SIG-M5 (cell line): ENCODE data around the gene B3GNT2.
"Not testable (repeated sequence)": the region's sequence is repeated elsewhere in the genome, so short reads cannot be mapped to it uniquely, and the experiment has no call there.

Experiments used
- DNase-seq: peaks from one replicate; lab custom pipeline; 2025; lab: John Stamatoyannopoulos, UW

B3GNT2 gene, protein sequence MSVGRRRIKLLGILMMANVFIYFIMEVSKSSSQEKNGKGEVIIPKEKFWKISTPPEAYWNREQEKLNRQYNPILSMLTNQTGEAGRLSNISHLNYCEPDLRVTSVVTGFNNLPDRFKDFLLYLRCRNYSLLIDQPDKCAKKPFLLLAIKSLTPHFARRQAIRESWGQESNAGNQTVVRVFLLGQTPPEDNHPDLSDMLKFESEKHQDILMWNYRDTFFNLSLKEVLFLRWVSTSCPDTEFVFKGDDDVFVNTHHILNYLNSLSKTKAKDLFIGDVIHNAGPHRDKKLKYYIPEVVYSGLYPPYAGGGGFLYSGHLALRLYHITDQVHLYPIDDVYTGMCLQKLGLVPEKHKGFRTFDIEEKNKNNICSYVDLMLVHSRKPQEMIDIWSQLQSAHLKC

DNA sequence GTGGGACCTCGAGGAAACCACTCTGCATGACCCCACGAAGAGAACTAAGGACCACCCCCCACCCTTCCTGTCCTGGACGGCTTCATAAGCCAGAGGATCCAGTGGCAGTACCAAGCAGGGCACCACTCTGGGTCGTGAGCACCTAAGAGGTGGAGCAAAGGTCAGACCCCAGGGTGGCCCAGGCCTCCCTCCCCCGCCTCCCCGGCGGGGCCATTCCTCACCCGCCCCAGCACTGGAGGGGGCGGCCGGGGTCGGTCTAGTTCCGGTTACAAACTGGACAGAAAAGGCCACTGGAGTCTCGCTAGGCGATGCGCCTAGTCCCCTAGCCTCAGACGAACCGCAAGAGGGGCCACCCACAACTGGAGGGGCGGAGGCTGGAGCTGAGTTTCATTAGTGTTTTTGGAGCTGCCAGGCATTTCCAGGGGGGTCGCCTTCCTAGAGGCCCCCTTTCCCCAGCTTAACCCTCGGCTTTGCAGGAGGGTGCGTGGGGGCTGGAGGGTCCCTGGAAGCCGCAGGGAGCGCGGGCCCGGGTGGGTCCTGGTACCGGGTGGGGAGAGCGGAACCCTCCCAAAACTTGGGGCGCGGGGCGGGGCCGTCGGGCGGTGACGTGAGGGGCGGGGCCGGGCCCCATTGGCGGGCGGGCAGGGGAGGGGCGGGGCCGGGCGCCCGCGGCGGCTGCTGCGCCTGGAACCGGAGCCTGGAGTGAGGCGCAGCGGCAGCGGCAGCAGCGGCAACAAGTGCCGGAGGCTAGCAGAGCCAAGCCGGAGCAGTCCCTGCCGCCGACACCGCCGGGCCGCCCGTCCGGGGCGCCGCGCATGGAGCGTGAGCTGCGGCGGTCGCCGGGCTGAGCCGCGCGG, at the start of gene B3GNT2:
B3GNT2 (plus strand) TSS at position 695 of the 857 bp plus-strand sequence. CDS start 26,106 bp downstream, outside the sequence.
- no peak for DNase-seq

DNA sequence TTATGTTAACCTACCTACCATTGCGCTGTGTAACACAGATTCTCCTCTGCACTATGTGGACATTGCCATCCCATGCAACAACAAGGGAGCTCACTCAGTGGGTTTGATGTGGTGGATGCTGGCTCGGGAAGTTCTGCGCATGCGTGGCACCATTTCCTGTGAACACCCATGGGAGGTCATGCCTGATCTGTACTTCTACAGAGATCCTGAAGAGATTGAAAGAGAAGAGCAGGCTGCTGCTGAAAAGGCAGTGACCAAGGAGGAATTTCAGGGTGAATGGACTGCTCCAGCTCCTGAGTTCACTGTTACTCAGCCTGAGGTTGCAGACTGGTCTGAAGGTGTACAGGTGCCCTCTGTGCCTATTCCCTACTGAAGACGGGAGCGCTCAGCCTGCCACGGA, 49.1 kb upstream of the B3GNT2 start:
- DNase-seq, result not testable (repeated sequence)

DNA sequence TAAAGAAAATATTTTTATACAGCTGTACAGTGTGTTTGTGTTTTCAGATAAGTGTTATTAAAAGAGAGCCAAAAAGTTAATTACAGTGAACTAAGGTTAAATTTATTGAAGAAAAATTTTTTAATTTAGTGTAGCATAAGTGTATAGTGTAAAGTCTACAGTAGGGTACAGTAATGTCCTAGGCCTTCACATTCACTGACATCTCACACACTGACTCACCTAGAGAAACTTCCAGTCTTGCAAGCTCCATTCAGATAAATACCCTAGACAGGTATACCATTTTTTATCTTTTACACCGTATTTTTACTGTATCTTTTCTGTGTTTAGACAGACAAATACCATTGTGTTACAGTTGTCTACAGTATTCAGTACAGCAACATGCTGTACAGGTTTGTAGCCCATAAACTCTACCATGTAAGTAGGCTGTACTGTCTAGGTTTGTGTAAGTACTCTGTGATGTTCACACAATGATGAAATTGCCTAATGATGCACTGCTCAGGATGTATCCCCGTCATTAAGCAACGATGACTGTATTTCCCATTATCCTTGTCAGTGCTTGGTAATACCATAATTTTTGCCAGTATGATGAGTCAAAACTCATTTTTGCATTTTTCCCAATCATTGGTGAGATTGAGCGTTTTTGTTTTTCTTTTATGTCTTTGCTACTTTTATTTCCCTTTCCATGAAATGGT, 48.2 kb upstream of the B3GNT2 start:
- DNase-seq, result no peak

DNA sequence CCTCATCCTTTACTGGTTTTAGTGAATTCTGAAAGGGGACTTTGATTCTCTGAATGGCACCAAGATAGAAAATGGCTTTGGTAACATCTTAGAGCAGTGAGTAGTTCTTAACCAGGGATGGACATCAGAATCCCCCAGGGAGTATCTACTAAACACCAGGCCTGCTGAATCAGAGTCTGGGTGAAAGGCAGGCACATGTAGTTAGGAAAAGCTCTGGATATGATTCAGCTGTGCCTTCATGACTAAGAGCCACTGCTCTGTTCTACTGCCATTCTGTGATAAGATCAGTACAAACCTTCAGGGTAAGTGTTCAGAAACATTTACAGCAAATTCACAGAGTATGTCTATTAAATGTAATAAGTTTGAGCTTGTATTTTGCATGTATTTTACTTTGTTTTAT, 46.2 kb upstream of the B3GNT2 start:
- DNase-seq, result no peak

DNA sequence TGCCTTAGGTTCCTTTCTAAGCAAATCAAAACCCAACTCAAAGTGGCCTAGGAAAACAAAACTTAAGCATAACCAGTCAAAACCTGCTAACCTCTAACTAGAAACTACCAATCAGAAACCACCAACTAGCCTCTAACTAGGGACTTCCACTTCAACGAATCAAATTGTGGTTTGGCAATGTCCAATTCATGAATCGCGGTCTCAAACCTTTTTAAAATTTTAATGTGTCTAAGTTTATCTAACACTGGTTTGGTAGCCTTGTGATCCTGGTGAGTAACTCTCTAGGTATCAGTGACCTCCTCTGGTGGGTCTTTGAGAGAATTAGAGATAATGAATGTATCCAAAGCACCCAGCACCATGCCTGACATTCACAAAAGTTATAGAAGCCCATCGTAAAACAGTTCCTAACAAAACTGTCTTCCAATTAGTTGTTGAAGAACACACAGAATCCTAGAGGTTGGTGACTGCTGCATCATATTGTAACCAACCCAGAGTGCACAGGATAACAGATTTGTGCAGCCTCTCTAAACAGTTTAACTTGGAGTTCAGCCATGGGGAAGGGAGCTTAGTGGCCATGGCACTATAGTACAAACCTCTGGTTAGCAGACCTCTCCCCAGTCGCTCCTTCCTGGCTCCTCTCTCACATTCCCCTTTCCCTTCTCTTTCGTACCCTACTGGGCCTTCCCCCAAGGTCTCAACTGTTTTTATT, 45.2 kb upstream of the B3GNT2 start:
- no peak for DNase-seq

DNA sequence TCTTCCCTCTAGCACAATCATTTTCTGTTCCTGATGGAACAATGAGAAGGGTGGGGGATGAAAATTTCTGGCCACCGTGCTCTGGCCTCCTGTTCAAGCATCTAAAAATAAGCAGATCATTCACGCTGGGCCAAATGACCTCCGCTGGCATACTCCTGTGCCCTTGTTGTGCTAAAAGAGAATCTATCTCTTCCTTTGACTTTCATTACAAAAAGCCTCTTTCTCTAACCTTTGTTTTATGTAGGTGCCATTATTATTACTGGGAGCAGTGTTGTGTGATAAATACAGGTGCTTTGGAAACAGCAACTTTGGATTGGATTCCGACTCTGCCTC, 44.6 kb upstream of the B3GNT2 start:
- DNase-seq, result no peak

DNA sequence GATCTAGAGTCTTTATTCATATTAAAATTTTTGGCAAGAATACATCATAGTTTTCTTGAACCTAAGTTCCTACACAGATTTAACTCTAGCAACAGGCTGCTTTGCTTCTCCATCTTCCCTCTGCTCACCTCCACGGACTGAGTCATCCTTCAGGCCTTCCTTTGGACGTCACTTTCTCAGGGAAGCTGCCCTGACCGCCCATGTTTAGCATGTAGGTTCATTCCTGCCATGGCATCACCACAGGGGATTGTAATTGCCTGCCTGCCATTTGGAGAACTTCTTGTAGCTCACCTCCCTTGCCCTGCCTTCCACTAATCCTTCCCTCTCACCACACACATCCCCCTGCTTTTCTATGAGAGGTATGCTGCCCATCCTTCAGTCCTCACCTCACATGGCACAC, 43.9 kb upstream of the B3GNT2 start:
- no peak for DNase-seq

DNA sequence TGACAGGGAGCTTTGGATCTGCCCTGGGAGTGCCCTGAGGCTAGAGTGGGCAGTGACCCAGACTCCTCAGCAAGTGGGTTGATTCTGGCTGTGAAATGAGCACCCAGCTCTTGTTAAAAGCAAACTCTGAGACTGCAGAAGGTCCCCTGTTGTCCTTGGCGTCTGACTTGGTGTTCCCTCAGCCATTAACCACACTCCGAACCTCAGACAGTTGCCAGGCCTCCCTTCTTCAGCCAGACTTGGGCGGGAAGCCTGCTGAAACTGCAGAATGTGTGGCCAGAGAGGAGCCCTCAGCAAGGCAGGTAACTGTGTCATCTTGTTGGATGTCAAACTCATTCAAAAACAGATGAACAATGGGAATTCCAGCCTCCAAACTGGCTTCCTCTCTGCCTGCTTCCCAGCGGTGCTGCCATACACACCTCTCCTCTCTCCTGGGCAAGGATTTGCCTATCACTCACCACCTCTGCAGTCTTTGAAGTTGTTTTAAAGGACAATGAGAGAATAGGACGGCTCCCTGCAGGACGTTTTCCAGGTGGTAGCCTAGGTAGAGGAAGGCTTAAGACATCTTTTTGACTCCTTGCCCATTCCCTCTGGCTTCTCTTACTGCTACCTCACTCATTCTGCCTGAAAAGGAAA, 38.9 kb upstream of the B3GNT2 start:
- DNase-seq, result no peak

DNA sequence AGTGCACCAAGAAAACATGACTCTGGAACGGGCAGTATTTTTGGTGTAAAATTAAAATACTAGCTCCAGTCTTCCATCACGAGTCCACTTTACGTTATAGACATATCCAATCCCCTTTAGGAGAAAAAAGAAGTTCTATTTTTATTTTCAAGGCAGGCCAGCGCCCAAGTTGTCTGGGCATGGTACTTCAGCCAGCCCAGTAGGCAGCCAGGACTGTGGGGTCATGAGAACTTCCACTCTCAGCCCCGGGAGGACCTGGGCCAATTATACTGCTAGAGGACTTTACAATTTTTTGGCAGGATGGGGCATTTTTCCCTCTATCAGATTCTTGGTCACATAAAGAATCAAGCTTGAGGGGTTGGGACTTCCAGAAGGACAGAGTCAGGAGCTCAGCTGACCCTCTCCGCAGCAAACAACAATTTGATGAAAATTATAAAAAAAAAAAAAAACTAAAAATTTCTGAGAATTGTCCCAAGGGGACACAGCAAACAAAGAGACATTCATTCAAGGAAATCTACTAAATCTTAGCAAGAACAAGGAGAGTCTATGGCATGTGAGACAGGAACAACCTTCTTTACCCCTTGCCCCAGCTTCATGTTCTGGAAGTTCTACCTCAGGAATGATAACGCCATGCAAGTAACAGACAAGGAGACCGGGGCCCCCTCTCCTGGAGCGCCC, 37.3 kb upstream of the B3GNT2 start:
- DNase-seq, result no peak

DNA sequence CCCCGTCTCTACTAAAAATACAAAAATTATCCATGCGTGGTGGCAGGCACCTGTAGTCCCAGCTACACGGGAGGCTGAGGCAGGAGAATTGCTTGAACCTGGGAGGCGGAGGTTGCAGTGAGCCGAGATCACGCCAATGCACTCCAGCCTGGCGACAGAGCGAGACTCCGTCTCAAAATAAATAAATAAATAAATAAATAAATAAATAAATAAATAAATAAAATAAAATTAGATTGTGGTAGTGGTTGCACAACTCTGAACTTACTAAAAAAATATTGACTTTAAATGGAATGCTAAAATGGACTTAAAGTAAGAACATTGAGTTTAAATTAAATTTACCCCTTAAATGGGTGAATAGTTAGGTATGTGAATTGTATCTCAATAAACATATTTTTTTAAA, 35.2 kb upstream of the B3GNT2 start:
- DNase-seq, result not testable (repeated sequence)

DNA sequence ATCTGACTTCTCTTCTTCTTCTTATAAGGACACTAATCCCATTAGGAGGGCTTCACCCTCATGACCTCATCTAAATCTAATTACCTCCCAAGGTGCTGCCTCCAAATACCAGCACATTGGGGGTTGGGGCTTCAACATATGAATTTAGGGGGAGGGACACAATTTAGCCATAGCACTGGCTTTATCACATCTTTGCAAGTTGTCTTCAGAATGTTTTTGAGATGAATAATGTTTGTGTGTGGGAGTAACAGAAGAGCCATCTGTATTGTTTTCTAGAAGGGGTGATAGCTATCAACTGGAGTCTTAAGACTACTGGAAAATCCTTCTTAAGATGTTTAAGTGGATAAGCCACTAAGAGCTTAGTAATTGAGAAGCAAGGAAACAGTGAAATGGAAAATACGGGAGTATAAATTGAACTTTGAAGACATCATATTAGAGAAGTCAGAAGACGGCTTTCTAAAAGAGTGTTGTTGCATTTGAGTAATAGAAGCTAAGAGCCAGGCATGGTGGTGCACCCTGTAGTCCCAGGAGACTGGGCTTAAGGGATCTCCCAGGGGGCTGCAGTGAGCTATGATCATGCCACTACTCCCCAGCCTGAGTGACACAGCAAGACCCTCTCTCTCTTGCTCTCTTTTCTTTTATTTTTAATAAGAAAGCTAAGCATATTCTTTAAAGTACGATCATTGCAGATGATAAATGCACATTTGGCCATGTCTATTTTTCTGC, 32.6 kb upstream of the B3GNT2 start:
- DNase-seq, result no peak

DNA sequence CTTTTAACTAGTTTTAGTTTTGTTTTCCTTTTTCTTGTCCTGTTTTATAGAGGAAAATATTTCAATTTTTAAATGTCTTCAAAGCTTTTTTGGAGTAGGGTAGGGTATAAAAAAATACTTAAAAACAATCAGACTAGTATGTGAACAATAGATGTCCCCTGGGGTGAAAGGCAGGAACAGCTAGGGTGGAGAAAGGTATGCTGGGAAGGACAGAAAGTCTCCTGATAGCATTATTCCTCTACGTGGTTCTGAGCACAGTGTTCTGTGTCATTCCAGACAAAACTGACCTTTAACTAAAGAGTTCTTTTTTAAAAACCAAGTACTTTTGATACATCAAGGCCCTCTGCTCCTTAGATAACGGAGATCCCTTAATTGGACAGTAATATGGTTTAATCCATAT, 32.1 kb upstream of the B3GNT2 start:
- no peak for DNase-seq

DNA sequence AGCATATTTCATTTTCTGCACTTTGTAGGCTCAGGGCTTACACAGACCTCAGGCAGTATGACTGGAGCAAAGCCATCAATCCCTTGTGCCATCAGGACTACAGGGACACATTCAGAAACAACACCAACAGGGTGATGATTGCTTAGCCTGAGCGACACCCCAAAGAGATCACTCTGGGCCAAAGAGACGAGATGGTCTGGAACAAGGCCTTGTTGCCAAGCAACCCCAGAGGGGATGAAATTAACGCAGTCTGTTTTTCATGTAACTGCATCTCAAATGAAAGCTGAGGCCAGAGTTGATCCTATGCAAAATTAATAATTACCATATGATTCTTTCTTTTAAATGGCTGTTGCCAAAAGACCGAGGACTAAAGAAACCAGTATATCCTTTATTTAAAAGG, 20.2 kb upstream of the B3GNT2 start:
- no peak for DNase-seq

DNA sequence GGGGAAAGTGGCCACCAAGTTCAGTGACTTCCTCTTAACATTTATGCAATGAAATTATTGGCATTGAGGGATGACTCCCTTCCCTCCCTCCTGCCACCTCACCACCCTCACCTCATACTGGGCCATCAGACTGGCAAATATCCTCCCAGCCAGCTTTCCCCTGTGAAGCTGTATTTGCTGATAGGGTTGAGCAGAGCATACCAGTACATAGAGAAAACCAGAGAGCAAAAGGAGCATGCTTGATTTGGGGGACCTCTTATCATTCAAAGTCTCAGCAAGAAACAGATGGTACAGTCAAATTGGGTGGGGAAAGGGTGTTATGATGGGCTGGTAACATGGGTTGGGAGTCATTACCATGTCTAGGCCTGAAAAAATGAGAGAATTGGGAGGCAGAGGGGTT, 19.1 kb upstream of the B3GNT2 start:
- no peak for DNase-seq

DNA sequence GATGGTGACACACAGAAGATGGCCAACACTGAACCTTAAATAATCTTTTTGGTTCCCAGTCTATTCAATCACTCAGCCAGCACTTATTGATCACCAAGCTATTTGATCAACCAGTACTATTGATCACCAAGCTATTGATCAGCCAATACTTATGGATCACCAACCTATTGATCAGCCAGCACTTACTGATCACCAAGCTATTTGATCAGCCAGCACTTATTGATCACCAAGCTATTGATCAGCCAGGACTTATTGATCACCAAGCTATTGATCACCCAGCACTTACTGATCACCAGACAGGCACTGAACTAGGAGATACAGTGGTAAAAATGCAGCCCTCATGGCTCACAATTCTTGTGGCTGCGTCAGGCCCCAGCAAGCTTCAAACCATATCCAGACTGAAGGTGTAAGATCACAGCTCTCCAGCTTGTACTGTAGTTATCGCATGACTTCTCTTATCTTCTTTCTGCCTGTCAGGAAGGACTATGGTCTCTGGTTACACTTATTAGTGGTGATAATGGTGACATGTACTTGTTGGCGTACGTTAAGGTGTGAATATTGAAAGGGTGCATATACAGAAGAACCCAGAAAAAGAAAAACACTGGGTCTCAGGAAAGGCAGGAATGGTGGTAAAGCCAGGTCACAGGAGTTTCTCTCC, 18.4 kb upstream of the B3GNT2 start:
- no peak for DNase-seq

DNA sequence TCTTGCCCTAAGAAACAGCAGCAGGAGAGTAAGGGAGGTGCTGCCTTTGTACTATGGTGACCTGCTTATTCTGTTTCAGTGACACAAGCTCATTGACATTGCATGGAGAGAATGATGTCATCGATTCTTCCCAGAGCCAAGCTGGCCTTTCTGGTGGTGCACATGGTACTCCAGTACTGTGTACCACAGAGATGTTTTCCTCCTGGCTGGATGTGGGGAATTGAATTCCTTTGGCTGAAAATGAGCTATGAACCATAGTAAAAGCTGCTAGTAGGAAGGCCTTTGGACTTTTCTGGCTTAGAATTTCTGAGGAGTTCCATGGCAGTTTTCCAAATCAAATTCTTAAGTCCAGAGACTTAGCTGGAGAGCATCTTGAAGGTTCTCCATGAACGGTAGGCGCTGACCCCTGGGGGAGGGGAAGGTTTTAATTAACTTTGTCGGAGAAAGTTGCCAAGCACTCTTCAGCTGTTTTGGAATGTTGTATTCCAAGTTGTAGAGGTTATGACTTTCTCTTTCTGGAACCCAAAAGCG, 17.1 kb upstream of the B3GNT2 start:
- DNase-seq, result no peak

DNA sequence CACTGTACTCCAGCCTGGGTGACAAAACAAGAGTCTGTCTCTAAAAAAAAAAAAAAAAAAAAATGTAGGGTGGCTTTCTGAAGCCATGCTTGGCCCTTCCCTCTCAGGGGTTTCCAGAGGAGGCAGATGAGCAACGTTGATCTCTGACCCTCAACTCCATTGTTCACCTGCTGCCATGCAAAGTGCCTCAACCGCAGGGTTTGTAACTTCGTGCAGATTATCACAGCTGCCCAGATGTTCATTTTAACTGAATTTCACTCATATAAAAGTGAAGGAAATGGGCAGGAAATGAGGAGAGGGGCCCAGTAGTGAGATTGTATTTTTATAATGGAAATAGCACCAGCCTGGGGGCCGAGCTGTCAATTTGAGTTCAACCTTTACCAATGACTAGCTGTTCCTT, 14.9 kb upstream of the B3GNT2 start:
- no peak for DNase-seq

DNA sequence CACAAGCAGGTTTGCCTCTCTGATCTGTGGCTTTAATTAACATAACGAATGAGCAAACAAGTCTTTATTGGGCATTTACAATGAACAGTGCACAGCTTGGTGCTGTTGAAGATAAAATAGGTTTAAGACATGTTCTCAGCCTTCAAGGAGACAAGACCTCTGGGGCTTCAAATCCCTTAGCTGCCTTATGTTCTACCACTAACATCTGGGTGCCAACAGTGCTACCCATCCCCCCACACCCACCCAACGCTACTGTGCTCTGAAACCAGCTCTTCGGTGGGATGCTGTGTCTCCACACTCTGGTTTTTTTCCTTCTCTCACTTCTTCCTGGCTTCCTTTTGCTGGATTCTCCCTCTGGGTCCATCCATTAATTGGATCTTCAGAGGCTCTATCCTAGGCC, 14.1 kb upstream of the B3GNT2 start:
- no peak for DNase-seq

DNA sequence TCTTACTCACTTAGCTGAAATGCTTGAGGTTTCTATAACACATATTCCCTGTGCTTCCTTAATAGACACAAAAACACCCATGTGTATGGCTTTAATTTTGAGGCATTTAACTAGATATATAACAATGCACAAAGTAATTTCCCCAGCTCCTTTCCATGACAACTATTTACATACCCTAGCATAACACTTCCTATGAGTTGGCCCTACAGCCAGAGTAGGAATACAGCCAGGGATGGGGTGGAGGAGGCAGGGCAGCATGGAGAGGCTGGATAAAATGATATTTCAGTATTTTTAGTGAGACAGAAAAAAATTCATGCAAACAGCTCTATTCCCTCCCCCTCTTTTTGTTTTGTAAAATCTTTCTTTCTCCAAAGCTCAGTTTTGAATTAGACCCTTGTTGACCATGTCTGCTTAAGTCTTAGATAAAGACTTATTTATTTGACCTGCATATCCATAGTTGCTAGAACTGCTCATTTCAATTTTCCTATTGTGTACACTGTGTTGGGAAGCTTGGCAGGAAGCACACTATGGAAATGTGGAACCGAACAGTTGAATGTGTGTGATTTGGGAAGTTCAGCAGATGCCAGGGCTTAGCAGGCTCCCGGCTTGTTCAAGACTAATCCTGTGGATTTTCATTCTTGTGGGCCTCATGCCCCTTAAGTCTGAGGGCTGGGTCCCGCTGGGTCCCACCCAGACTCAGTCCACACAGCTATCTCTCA, 11.2 kb upstream of the B3GNT2 start:
- no peak for DNase-seq
